GM12892 (cell line): ENCODE data around the gene TMC5.
"Not testable (repeated sequence)": the region's sequence is repeated elsewhere in the genome, so short reads cannot be mapped to it uniquely, and the experiment has no call there.

ENCODE experiments used
- DNase-seq: peaks from one replicate; pipeline ENCODE4 v3.0.0; 2011; ENCODE audit not compliant: insufficient read length
- FAIRE-seq: peaks from 2 replicates; lab custom pipeline; 2011; peaks lifted over from hg19 to GRCh38; lab: Jason Lieb, UNC
- POLR2A ChIP-seq: IDR thresholded peaks from 2 replicates; pipeline ENCODE4 v1.6.1; 2011; ENCODE audit warnings: low read depth, low read length, control low read depth
- POLR2AphosphoS5 ChIP-seq: IDR thresholded peaks from 2 replicates; pipeline ENCODE4 v1.6.1; 2011; ENCODE audit warnings: low read depth, low read length, control low read depth
- TAF1 ChIP-seq: IDR thresholded peaks from 2 replicates; pipeline ENCODE4 v1.6.1; 2011; ENCODE audit warnings: low read depth, mild to moderate bottlenecking, control low read depth, low read length, borderline replicate concordance

TMC5 gene

GRCh38 chr16:19410435-19411171, 7.1 kb upstream of the TMC5 start:
- DNase-seq = peak; percentile 41
- FAIRE-seq = no peak

GRCh38 chr16:19411298-19411697, 6.4 kb upstream of the TMC5 start:
- FAIRE-seq = no peak
- TF ChIP-seq POLR2A (no peak), TAF1 (no peak), POLR2AphosphoS5 (no peak)
- DNase-seq = no peak

More at GRCh38 chr16:19410435-19411171, 7.1 kb upstream of the TMC5 start:
- TF ChIP-seq POLR2A (no peak), TAF1 (no peak), POLR2AphosphoS5 (no peak)

GRCh38 chr16:19412055-19412454, 5.6 kb upstream of the TMC5 start:
- FAIRE-seq, DNase-seq: not testable (repeated sequence)

GRCh38 chr16:19415461-19415860, 2.2 kb upstream of the TMC5 start:
- DNase-seq (no peak), FAIRE-seq (no peak)
- TF ChIP-seq TAF1 (no peak), POLR2AphosphoS5 (no peak), POLR2A (no peak)

GRCh38 chr16:19415918-19416317, 1.8 kb upstream of the TMC5 start:
- FAIRE-seq (no peak), DNase-seq (no peak)
- TF ChIP-seq POLR2AphosphoS5 = no peak
- no peak for TF ChIP-seq TAF1
- TF ChIP-seq POLR2A = no peak

GRCh38 chr16:19418200-19418599, 517 bp downstream of the TMC5 start:
- FAIRE-seq (no peak), DNase-seq (no peak)
- no peak for TF ChIP-seq TAF1
- no peak for TF ChIP-seq POLR2AphosphoS5
- no peak for TF ChIP-seq POLR2A

- TF ChIP-seq POLR2A (no peak), POLR2AphosphoS5 (no peak), TAF1 (no peak)
- FAIRE-seq (no peak), DNase-seq (no peak)
Measured at GRCh38 chr16:19419698-19420075, 2.0 kb downstream of the TMC5 start.

GRCh38 chr16:19424478-19424877, 6.8 kb downstream of the TMC5 start:
- DNase-seq = no peak
- TF ChIP-seq POLR2A = no peak
- no peak for TF ChIP-seq POLR2AphosphoS5
- TF ChIP-seq TAF1 = no peak
- no peak for FAIRE-seq

- no peak for DNase-seq
- TF ChIP-seq POLR2AphosphoS5 (no peak), TAF1 (no peak)
- no peak for FAIRE-seq
Measured at GRCh38 chr16:19430345-19430744, 12.7 kb downstream of the TMC5 start.

GRCh38 chr16:19431636-19432340, 14.1 kb downstream of the TMC5 start:
- no peak for DNase-seq
- TF ChIP-seq TAF1 = no peak
- TF ChIP-seq POLR2AphosphoS5 = no peak
- TF ChIP-seq POLR2A = no peak
- FAIRE-seq = no peak

- FAIRE-seq (no peak), DNase-seq (no peak)
- TF ChIP-seq TAF1 (no peak), POLR2AphosphoS5 (no peak), POLR2A (no peak)
Measured at GRCh38 chr16:19432429-19432828, 14.7 kb downstream of the TMC5 start.

- no peak for FAIRE-seq
- DNase-seq = no peak
Measured at GRCh38 chr16:19434584-19434983, 16.9 kb downstream of the TMC5 start.

More at GRCh38 chr16:19434584-19434983, 16.9 kb downstream of the TMC5 start:
- TF ChIP-seq POLR2AphosphoS5 (no peak), TAF1 (no peak), POLR2A (no peak)
